IMR-90 (cell line): ENCODE data around the gene MAP2.

Experiments used
- CEBPB ChIP-seq: IDR thresholded peaks from 2 replicates; pipeline ENCODE4 v1.6.1; 2012; ENCODE audit warnings: low read depth, low read length, improper control_type of control experiment
- CHD1 ChIP-seq: IDR thresholded peaks from 2 replicates; pipeline ENCODE4 v1.6.1; 2012; ENCODE audit warnings: low read depth, low read length, improper control_type of control experiment
- FOS ChIP-seq: fragments of 150-350 bp; IDR thresholded peaks from 2 replicates; pipeline ENCODE4 v1.6.1; 2016; ENCODE audit warnings: low read depth, low read length
- MAFK ChIP-seq: IDR thresholded peaks from 2 replicates; pipeline ENCODE4 v1.6.1; 2012; ENCODE audit warnings: low read depth, low read length, improper control_type of control experiment
- MXI1 ChIP-seq: IDR thresholded peaks from 2 replicates; pipeline ENCODE4 v1.6.1; 2012; ENCODE audit warnings: low read depth, mild to moderate bottlenecking, low read length, moderate library complexity, borderline replicate concordance
- NFE2L2 ChIP-seq: fragments of 150-350 bp; IDR thresholded peaks from 2 replicates; pipeline ENCODE4 v1.6.1; 2016; ENCODE audit warnings: low read depth, mild to moderate bottlenecking, low read length
- POLR2A ChIP-seq: IDR thresholded peaks from 2 replicates; pipeline ENCODE4 v1.6.1; 2012; ENCODE audit warnings: mild to moderate bottlenecking, low read depth, low read length
- RAD21 ChIP-seq: IDR thresholded peaks from 2 replicates; pipeline ENCODE4 v1.6.1; 2012; ENCODE audit warnings: low read length, improper control_type of control experiment
- RCOR1 ChIP-seq: IDR thresholded peaks from 2 replicates; pipeline ENCODE4 v1.6.1; 2012; ENCODE audit warnings: mild to moderate bottlenecking, low read length, improper control_type of control experiment; ENCODE audit not compliant: insufficient replicate concordance
- SMC3 ChIP-seq: fragments of 150-350 bp; IDR thresholded peaks from 2 replicates; pipeline ENCODE4 v1.6.1; 2016; ENCODE audit warnings: low read depth, mild to moderate bottlenecking, antibody characterized with exemption, low read length, moderate library complexity
- TF ChIP-seq, protein P1 (sequence below): conservative IDR thresholded peaks from 2 replicates; pipeline ENCODE4 v1.5.1; 2012; ENCODE audit warnings: mild to moderate bottlenecking, low read depth, low read length, improper control_type of control experiment
- TF ChIP-seq, protein P2 (sequence below): fragments of 150-350 bp; IDR thresholded peaks from 2 replicates; pipeline ENCODE4 v1.6.1; 2016; ENCODE audit warnings: low read depth, mild to moderate bottlenecking, low read length, moderate library complexity, borderline replicate concordance
- TF ChIP-seq, protein P3 (sequence below): fragments of 150-350 bp; IDR thresholded peaks from 2 replicates; pipeline ENCODE4 v1.6.1; 2017; ENCODE audit warnings: mild to moderate bottlenecking, antibody characterized with exemption, low read length, low read depth

DNA sequence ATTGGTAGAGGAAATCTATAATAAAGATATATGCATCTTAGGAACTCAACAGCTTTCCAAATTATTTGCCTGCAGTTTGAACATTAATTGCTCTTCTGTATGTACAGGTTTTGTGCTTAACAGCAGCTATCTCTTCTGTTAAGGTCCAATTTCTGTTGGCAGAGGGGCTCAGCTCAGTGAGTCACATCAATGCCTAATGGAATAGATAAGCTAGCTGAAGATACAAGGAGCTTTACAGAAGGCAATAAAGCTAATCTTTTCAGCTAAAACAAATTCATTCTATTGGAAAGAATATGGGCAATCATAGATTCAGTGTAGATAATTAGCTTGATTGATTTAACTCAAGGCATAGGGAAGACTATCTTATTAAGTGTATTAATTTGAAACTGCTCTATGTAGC is 289.4 kb downstream of the MAP2 start:
- TF ChIP-seq SMC3 (no peak), POLR2A (no peak), NFE2L2 (no peak), FOS (no peak), RAD21 (no peak), CEBPB (no peak), MAFK (no peak), RCOR1 (no peak), CHD1 (no peak), MXI1 (no peak)
- TF ChIP-seq, protein P1, sequence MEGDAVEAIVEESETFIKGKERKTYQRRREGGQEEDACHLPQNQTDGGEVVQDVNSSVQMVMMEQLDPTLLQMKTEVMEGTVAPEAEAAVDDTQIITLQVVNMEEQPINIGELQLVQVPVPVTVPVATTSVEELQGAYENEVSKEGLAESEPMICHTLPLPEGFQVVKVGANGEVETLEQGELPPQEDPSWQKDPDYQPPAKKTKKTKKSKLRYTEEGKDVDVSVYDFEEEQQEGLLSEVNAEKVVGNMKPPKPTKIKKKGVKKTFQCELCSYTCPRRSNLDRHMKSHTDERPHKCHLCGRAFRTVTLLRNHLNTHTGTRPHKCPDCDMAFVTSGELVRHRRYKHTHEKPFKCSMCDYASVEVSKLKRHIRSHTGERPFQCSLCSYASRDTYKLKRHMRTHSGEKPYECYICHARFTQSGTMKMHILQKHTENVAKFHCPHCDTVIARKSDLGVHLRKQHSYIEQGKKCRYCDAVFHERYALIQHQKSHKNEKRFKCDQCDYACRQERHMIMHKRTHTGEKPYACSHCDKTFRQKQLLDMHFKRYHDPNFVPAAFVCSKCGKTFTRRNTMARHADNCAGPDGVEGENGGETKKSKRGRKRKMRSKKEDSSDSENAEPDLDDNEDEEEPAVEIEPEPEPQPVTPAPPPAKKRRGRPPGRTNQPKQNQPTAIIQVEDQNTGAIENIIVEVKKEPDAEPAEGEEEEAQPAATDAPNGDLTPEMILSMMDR: no peak
- TF ChIP-seq, protein P2, sequence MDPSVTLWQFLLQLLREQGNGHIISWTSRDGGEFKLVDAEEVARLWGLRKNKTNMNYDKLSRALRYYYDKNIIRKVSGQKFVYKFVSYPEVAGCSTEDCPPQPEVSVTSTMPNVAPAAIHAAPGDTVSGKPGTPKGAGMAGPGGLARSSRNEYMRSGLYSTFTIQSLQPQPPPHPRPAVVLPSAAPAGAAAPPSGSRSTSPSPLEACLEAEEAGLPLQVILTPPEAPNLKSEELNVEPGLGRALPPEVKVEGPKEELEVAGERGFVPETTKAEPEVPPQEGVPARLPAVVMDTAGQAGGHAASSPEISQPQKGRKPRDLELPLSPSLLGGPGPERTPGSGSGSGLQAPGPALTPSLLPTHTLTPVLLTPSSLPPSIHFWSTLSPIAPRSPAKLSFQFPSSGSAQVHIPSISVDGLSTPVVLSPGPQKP: no peak
- TF ChIP-seq, protein P3, sequence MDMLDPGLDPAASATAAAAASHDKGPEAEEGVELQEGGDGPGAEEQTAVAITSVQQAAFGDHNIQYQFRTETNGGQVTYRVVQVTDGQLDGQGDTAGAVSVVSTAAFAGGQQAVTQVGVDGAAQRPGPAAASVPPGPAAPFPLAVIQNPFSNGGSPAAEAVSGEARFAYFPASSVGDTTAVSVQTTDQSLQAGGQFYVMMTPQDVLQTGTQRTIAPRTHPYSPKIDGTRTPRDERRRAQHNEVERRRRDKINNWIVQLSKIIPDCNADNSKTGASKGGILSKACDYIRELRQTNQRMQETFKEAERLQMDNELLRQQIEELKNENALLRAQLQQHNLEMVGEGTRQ: no peak
